ENCODE results near the gene BLCAP.
"Not testable (repeated sequence)": the region's sequence is repeated elsewhere in the genome, so short reads cannot be mapped to it uniquely, and the experiment has no call there.

The BLCAP gene

DNA sequence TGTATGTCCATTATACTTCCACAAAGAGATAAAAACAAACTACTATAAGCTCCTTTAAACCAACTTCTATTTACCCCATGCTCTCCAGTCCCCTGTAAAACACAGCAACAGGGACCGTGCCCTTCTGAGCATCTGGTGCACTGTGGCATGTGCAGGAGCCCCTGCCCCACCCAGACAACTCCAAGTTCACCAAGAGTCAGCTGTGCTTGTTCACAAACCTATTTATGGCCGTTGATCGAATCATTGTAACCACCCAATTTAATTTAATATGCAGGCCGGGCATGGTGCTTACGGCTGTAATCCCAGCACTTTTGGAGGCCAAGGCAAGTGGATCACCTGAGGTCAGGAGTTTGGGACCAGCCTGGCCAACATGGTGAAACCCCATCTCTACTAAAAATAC is 13.7 kb upstream of the BLCAP start:
- no peak overlapping the region for H3K4me3 Mint-ChIP-seq
- no peak overlapping the region for H3K27ac Mint-ChIP-seq

DNA sequence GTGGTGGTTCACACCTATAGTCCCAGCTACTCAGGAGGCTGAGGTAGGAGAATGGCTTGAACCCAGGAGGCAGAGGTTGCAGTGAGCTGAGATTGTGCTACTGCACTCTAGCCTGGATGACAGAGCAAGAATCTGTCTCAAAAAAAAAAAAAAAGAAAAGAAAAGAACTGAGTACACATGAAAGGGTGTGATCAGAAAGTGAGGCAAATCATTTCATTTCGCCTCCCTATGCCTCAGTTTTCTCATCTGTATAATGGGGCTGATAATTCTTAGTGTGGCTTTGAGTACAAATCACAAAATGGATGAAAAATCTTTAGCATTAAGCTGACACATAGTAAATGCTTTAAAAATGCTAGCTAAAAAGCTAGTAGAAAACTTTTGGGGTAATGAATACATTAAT is 13.2 kb upstream of the BLCAP start:
- DNase-seq, H3K4me1 Mint-ChIP-seq, H3K9me3 Mint-ChIP-seq, H3K4me3 Mint-ChIP-seq, ATAC-seq, H3K27ac Mint-ChIP-seq: not testable (repeated sequence)
- H3K27me3 Mint-ChIP-seq: peaks cover 16% of the 10 kb centered on the region

More for the DNA sequence above, 13.7 kb upstream of the BLCAP start:
- peaks cover 8% of the 10 kb centered on the region for H3K4me1 Mint-ChIP-seq
- DNase-seq (no peak), ATAC-seq (no peak)
- H3K27me3 Mint-ChIP-seq: peaks cover 16% of the 10 kb centered on the region
- H3K9me3 Mint-ChIP-seq: no peaks in the 10 kb centered on the region

DNA sequence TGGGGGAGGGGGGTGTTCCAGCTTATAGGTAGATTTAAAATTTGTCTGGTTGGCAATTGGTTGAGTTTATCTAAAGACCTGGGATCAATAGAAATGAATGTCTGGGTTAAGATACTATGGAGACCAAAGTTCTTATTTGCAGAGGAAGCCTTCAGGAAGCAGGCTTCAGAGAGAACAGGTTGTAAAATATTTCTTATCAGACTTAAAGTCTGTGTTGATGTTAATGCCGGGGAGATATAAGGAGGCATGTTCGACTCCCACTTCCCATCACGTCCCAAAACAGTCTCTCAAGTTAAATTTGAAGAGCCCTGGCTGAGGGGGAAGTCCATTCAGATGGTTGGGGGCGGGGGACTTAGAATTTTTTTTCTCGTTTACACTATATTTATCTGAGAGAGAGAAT is 12.3 kb upstream of the BLCAP start:
- ATAC-seq: no peak
- no peaks in the 10 kb centered on the region for H3K9me3 Mint-ChIP-seq
- peaks cover 15% of the 10 kb centered on the region for H3K4me1 Mint-ChIP-seq
- no peak for DNase-seq
- no peak overlapping the region for H3K27ac Mint-ChIP-seq
- no peak overlapping the region for H3K4me3 Mint-ChIP-seq
- peaks cover 22% of the 10 kb centered on the region for H3K27me3 Mint-ChIP-seq

DNA sequence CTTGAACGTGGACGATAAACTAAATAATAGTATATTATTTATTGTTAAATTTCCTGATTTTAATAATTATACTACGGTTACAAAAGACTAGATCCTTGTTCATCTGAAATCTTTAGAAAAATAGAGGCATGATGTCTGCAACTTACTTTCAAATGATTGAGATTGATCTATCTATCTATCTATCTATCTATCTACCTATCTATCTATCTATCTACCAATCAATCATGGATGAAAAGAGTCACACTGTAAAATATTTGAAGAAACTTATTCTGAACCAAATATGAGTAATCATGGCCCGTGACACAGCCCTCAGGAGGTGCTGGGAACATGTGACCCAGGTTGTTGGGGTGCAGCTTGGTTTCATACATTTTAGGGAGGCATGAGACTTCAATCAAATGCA is 11.7 kb upstream of the BLCAP start:
- Mint-ChIP-seq H3K27ac (no peak overlapping the region), H3K9me3 (no peaks in the 10 kb centered on the region), H3K27me3 (peaks cover 22% of the 10 kb centered on the region), H3K4me1 (peaks cover 20% of the 10 kb centered on the region), H3K4me3 (no peak overlapping the region)
- ATAC-seq (no peak), DNase-seq (no peak)

DNA sequence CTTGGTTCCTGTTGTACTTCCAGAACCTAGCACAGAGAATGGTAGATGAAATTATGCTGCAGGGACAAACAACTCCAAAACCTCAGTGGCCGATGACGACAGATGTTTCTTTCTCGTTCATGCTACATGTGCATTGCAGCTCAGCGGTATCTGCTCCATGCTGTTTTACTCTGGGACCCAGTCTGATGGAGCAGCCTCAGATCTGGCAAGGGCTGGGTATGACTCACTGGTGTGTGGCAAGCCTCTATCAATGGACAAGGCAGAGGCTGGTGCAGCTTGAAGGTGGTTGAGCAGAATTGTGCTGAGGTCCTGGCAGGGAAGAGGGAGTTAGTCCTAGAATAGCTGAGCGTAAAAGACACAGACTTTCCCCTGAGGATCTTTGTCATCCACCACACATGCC is 10.3 kb upstream of the BLCAP start:
- peaks cover 22% of the 10 kb centered on the region for H3K4me1 Mint-ChIP-seq
- no peak overlapping the region for H3K4me3 Mint-ChIP-seq
- peaks cover 22% of the 10 kb centered on the region for H3K27me3 Mint-ChIP-seq
- no peak for ATAC-seq
- H3K27ac Mint-ChIP-seq: no peak overlapping the region
- DNase-seq: no peak
- H3K9me3 Mint-ChIP-seq: no peaks in the 10 kb centered on the region

- Mint-ChIP-seq H3K27me3 (peaks cover 22% of the 10 kb centered on the region), H3K4me3 (no peak overlapping the region), H3K4me1 (peaks cover 22% of the 10 kb centered on the region), H3K27ac (no peak overlapping the region), H3K9me3 (no peaks in the 10 kb centered on the region)
- DNase-seq (no peak), ATAC-seq (no peak)
Measured at GRCh38 chr20:37537505-37537904, 9.8 kb upstream of the BLCAP start.

DNA sequence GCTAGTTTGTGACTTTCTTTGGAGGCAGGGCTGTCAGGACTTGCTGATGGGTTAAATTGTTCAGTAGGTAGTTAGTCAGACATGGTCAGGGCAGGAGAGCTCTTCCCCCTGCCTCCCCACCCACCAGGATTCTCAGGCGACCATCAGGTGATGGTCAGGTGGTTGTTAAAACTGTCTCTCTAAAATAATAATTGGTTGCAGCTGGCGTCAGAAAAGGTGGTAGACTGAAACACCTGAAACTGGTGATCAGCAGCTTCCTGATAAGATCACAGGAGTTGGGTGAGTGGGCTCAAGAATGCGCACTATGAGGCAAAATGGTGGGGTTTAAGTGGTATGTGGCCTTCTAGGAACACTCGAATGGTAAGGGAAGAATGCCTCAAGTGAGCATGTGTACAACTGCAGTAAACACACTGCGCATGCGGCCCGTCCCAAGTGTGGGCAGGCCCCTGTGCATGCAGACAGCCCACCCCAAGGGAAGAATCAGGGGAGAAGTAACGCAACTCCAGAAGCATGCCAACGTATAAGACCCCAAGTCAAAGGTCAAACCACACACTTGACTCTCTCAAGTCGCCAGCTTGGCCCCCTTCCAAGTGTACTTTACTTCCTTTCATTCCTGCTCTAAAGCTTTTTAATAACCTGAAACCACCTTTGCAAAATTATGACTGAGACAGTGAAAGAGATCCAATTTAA is 7.9 kb upstream of the BLCAP start:
- DNase-seq (no peak), ATAC-seq (no peak)
- H3K4me1 Mint-ChIP-seq: peaks cover 22% of the 10 kb centered on the region
- no peak overlapping the region for H3K27ac Mint-ChIP-seq
- H3K4me3 Mint-ChIP-seq: no peak overlapping the region
- H3K27me3 Mint-ChIP-seq: peaks cover 22% of the 10 kb centered on the region
- H3K9me3 Mint-ChIP-seq: no peaks in the 10 kb centered on the region

- H3K27ac Mint-ChIP-seq: no peak overlapping the region
- peaks cover 22% of the 10 kb centered on the region for H3K27me3 Mint-ChIP-seq
- peak; percentile 97 for ATAC-seq
- peak; percentile 38 to 46 for DNase-seq
- H3K4me1 Mint-ChIP-seq: peaks cover 22% of the 10 kb centered on the region
- no peak overlapping the region for H3K4me3 Mint-ChIP-seq
- H3K9me3 Mint-ChIP-seq: no peaks in the 10 kb centered on the region
Measured at GRCh38 chr20:37534401-37535157, 6.9 kb upstream of the BLCAP start.

GRCh38 chr20:37533154-37533715 is 5.6 kb upstream of the BLCAP start:
- Mint-ChIP-seq H3K27me3 (peaks cover 20% of the 10 kb centered on the region), H3K4me1 (peaks cover 30% of the 10 kb centered on the region), H3K9me3 (no peaks in the 10 kb centered on the region), H3K4me3 (no peak overlapping the region), H3K27ac (no peak overlapping the region)
- DNase-seq (no peak), ATAC-seq (no peak)

DNA sequence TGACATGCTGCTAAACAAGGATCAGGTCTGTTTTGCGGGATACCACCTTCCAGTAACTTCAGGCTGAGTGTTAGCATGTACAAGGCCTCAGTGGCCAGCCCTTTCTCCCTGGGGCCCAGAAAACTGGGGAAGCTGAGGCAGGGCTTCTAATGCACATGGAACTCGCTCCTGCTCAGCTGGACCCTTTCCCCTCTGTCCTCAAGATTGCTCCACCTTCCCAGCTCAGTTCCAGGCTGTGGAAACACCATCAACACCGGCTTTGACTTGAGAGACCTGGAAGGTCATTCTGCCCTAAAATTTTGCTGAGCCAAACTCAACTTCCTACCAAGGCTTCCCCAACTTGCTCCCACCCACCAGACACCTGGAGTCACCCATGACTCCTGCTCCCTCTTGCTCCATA is 4.2 kb upstream of the BLCAP start:
- H3K27me3 Mint-ChIP-seq: peaks cover 10% of the 10 kb centered on the region
- H3K9me3 Mint-ChIP-seq: no peaks in the 10 kb centered on the region
- H3K27ac Mint-ChIP-seq: no peak overlapping the region
- ATAC-seq: no peak
- no peak for DNase-seq
- H3K4me3 Mint-ChIP-seq: no peak overlapping the region
- H3K4me1 Mint-ChIP-seq: peaks cover 28% of the 10 kb centered on the region

- H3K4me1 Mint-ChIP-seq: peaks cover 38% of the 10 kb centered on the region
- no peak overlapping the region for H3K4me3 Mint-ChIP-seq
- ATAC-seq (no peak), DNase-seq (no peak)
- no peak overlapping the region for H3K27ac Mint-ChIP-seq
- peaks cover 6% of the 10 kb centered on the region for H3K27me3 Mint-ChIP-seq
- no peaks in the 10 kb centered on the region for H3K9me3 Mint-ChIP-seq
Measured at GRCh38 chr20:37530696-37531095, 3.0 kb upstream of the BLCAP start.

DNA sequence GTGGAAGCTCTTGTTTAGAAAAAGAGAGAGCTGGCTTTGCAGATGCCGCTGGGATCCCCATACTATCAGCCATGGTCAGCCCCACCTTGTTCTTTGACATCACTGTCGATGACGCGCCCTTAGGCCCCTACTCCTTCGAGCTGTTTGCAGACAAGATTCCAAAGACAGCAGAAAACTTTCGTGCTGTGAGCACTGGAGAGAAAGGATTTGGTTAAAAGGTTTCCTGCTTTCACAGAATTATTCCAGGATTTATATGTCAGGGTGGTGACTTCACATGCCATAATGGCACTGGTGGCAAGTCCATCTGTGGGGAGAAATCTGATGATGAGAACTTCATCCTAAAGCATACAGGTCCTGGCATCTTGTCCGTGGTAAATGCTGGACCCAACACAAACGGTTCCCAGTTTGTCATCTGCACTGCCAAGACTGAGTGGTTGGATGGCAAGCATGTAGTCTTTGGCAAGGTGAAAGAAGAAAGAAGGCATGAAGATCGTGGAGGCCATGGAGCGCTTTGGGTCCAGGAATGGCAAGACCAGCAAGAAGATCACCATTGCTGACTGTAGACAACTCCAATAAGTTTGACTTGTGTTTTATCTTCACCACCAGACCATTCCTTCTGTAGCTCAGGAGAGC is 2.4 kb upstream of the BLCAP start:
- peaks cover 39% of the 10 kb centered on the region for H3K4me1 Mint-ChIP-seq
- H3K4me3 Mint-ChIP-seq: no peak overlapping the region
- no peak overlapping the region for H3K27ac Mint-ChIP-seq
- H3K27me3 Mint-ChIP-seq: no peaks in the 10 kb centered on the region
- no peak for ATAC-seq
- no peaks in the 10 kb centered on the region for H3K9me3 Mint-ChIP-seq
- no peak for DNase-seq

DNA sequence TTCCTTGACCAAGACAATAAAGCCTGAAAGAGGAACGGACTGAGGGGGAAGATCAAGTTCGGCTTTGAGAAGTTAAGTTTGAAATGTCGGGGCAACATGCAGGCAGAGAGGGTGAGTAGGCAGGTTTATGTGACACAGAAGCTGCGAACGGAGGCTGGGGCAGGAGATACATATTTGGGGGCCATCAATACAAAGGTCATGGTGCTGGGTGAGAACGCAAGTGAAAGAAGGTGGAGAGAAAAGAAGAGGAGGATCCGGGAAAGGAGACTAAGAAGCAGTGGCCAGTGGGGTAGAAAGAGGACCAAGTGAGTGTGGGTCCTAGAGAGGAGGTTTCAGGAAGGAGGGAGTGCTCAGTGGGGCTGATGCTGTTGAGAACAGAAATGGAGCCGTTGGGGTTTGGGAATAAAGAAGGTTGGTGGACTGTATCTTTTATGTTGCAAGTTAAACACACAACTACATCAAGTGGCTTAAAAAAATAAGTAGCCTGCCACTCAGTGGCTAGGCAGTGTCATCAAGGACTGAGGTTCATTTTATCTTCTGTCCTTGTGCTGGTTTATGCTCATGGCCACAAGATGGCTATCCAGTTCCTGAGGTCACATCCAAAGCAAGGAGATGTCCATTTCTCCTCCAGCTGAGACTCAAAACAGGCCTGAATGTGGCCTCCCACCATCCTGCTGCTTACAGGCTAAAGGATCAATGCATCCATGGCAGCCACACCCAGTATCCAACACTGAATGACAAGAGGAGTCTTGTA is 1.7 kb upstream of the BLCAP start:
- Mint-ChIP-seq H3K27me3 (no peaks in the 10 kb centered on the region), H3K4me3 (peak overlapping the region in 1 of 2 donors; percentile 89), H3K9me3 (no peaks in the 10 kb centered on the region), H3K27ac (no peak overlapping the region), H3K4me1 (peaks cover 39% of the 10 kb centered on the region)
- no peak for ATAC-seq
- no peak for DNase-seq

GRCh38 chr20:37528446-37529213 is 954 bp upstream of the BLCAP start:
- H3K27me3 Mint-ChIP-seq: no peaks in the 10 kb centered on the region
- H3K4me1 Mint-ChIP-seq: peaks cover 45% of the 10 kb centered on the region
- H3K9me3 Mint-ChIP-seq: no peaks in the 10 kb centered on the region
- no peak for DNase-seq
- peak; percentile 10 for ATAC-seq
- peak overlapping the region in 1 of 2 donors; percentile 100 for H3K27ac Mint-ChIP-seq
- H3K4me3 Mint-ChIP-seq: peak overlapping the region; percentile 89 to 94

Data from stimulated activated naive CD8-positive, alpha-beta T cell treated with anti-CD3 and anti-CD28 coated beads, Interleukin-15, amount 100 ng/mL, for 72 hours (primary cell).